Kidney epithelial cell (primary cell): ENCODE data around the gene UTF1. TPM values are rescaled to one million over a fixed set of nuclear protein-coding genes. Genes with fewer than 3 reads are reported as not detected.

Experiments
- DNase-seq: peaks from one replicate; pipeline ENCODE4 v3.0.0-alpha.2; 2010; ENCODE audit warnings: low read depth
- H3K27me3 ChIP-seq: 2 replicates; pipeline ENCODE4 v1.6.0; 2011; ENCODE audit warnings: low read length; ENCODE audit not compliant: control insufficient read depth, insufficient read depth
- H3K36me3 ChIP-seq: 2 replicates; pipeline ENCODE4 v1.5.1; 2011; ENCODE audit warnings: low read length; ENCODE audit not compliant: control insufficient read depth, insufficient read depth
- H3K4me3 ChIP-seq: 2 replicates; pipeline ENCODE4 v1.5.1; 2011; ENCODE audit warnings: low read depth, mild to moderate bottlenecking, control low read depth, low read length
- total RNA-seq: library from RNA; depleted of rRNA; stranded (reverse); fragments of >200 nt; gene quantifications from 2 replicates; pipeline ENCODE4 v1.2.3, GENCODE V29; 2015
- TF ChIP-seq, protein P1 (sequence below): IDR thresholded peaks from 2 replicates; pipeline ENCODE4 v1.5.1; 2011; ENCODE audit warnings: mild to moderate bottlenecking, moderate library complexity, low read length, control low read depth, inconsistent platforms; ENCODE audit not compliant: insufficient read depth, poor library complexity, severe bottlenecking

Gene UTF1
- total RNA-seq, 1 donor from 2014 or later, result not detected

DNA sequence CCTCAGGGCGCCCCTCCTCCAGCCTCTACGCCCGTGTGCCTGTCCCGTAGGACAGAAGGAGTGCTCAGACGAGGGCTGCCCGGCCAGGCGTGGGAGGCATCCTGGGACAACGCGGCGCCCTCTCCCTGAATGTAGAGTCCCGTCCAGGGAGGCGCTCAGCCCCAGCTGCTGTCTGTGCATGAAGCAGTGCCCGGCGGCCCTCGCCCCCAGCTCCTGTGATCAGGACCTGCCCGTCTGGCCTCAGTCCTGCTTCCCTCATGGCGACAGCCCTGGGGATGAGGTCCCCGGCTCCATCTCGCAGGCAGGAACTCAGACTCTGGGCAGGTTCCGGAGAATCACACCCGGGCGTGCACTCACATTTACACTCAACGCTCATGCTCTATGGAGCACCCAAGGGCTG lies 24.9 kb upstream of the UTF1 start:
- Histone ChIP-seq H3K27me3 (peaks cover 11% of the 10 kb centered on the region), H3K4me3 (no peak overlapping the region), H3K36me3 (no peaks in the 10 kb centered on the region)
- TF ChIP-seq, protein P1, sequence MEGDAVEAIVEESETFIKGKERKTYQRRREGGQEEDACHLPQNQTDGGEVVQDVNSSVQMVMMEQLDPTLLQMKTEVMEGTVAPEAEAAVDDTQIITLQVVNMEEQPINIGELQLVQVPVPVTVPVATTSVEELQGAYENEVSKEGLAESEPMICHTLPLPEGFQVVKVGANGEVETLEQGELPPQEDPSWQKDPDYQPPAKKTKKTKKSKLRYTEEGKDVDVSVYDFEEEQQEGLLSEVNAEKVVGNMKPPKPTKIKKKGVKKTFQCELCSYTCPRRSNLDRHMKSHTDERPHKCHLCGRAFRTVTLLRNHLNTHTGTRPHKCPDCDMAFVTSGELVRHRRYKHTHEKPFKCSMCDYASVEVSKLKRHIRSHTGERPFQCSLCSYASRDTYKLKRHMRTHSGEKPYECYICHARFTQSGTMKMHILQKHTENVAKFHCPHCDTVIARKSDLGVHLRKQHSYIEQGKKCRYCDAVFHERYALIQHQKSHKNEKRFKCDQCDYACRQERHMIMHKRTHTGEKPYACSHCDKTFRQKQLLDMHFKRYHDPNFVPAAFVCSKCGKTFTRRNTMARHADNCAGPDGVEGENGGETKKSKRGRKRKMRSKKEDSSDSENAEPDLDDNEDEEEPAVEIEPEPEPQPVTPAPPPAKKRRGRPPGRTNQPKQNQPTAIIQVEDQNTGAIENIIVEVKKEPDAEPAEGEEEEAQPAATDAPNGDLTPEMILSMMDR, result no peak
- DNase-seq, result no peak

DNA sequence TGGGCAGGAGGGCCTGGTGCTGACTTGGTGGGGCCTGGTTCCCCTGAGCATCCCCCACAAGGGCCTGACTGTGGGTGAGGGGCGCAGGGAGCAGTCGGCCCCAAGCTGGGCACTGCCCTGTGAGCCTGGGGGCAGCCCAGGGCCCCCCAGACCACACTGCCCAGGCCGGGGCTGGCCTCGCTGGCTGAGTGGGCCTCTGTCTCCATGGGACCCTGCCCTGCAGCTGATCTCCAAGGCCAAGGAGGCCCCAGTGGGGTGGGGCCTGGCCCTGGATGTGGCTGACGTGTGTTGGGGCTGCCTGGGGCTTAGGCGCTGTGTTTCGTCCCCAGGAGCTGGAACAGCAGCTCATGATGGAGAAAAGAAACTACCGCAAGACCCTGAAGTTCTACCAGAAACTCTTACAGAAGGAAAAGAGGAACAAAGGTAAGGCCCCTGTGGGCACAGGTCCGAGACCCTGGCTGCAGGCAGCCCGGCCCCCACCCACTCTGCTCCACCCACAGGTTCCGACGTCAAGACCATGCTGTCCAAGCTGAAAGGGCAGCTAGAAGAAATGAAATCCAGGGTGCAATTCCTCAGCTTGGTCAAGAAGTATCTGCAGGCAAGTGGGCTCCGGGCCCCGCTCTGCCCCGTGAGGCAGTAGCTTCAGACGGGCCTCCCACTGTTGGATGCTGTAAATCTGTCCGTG lies 23.5 kb upstream of the UTF1 start:
- Histone ChIP-seq H3K4me3 (no peak overlapping the region), H3K27me3 (peaks cover 11% of the 10 kb centered on the region), H3K36me3 (no peaks in the 10 kb centered on the region)
- TF ChIP-seq, protein P1, result no peak
- DNase-seq, result no peak

DNA sequence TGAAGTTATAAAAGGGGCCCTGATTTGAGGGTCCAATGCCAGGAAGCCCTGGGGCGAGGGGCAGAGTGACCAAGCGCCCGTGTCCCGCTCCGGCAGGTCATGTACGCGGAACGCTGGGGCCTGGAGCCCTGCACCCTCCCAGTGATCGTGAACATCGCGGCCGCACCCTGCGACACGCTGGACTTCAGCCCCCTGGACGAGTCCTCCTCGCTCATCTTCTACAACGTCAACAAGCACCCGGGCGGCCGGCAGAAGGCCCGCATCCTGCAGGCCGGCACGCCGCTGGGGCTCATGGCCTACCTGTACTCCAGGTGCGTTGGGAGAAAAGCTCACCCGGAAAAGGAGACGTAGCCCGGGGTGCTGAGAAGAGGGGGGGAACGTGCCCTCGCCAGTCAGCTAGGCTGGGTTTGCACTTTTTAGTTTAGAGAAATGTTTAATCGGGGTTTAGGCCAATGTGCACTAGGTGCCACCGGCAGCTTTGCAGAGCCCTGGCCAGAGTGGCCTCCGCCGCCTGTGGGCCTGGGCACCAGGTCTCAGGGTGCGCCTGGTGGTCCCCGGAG lies 22.9 kb upstream of the UTF1 start:
- DNase-seq, result no peak
- TF ChIP-seq, protein P1, result no peak
- no peaks in the 10 kb centered on the region for H3K36me3 ChIP-seq
- peaks cover 11% of the 10 kb centered on the region for H3K27me3 ChIP-seq
- H3K4me3 ChIP-seq, result no peak overlapping the region

DNA sequence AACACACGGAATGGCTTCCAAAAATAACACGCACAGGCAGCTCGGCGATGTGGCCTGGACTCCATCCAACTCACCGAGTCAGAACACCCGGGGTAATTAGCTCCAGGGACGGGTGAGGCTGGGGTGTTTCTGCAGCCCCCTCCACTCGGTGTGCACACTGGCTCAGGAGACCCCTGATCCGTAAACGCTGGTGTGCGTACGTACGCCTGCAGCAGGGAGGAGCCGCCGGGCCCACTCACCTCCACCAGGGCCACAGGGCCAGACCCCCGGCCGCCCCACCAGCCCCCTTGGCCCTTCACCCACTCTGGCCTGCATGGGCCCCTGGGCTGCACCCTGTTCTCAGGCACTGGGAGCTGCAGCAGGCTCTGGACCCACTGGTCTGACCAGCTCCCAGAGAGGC lies 22.4 kb upstream of the UTF1 start:
- TF ChIP-seq, protein P1, result no peak

DNA sequence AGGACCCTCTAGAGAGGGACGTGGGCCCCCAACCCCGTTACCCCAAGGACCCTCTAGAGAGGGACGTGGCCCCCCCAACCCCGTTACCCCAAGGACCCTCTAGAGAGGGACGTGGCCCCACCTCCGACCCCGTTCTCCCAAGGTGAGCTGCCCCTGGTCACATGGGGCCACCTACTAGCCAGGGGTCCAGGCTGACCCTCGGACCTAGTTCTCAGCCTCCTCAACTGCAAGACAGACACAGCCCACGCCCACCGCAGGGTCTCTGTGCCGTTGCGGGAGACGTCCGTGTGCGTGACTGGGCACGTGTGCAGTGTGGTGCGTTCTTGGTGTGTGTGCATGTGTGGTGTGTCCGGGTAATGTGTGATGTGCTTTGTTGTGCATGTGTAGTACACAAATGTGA lies 21.6 kb upstream of the UTF1 start:
- TF ChIP-seq, protein P1, result no peak
- H3K4me3 ChIP-seq, result no peak overlapping the region
- no peaks in the 10 kb centered on the region for H3K36me3 ChIP-seq
- peaks cover 9% of the 10 kb centered on the region for H3K27me3 ChIP-seq
- DNase-seq, result no peak

More for the DNA sequence above, 22.4 kb upstream of the UTF1 start:
- peaks cover 11% of the 10 kb centered on the region for H3K27me3 ChIP-seq
- DNase-seq, result no peak
- H3K4me3 ChIP-seq, result no peak overlapping the region
- H3K36me3 ChIP-seq, result no peaks in the 10 kb centered on the region

DNA sequence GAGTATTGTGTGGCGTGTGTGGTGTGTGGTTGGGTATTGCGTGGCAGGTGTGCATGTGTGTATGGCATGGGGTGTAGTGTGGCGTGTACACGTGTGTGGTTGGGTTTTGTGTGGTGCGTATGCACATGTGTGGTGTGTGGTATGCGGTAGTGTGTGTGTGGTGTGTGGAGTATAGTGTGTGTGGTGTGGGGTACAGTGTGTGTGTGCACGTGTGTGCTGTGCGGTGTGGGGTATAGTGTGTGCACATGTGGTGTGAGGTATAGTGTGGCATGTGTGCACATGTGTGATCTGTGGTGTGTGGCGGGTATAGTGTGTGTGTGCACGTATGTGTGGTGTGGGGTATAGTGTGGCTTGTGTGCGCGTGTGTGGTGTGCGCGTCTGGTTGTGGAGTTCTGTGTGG lies 20.9 kb upstream of the UTF1 start:
- H3K27me3 ChIP-seq, result peaks cover 9% of the 10 kb centered on the region
- no peaks in the 10 kb centered on the region for H3K36me3 ChIP-seq
- no peak for DNase-seq
- TF ChIP-seq, protein P1, result no peak
- H3K4me3 ChIP-seq, result no peak overlapping the region
